ENCODE measurements around the gene DZIP1. TPM values are rescaled to one million over a fixed set of nuclear protein-coding genes. Genes with fewer than 3 reads are reported as not detected.
"Not testable (repeated sequence)": the region's sequence is repeated elsewhere in the genome, so short reads cannot be mapped to it uniquely, and the experiment has no call there.

Gene DZIP1
- total RNA-seq, result not detected in 2 replicates
- total RNA-seq (2013), result 0.58 TPM
- not detected in 2 replicates for polyA plus RNA-seq
- polyA minus RNA-seq, result not detected in 2 replicates

GRCh38 chr13:95644601-95645052 lies at the start of gene DZIP1:
Gene DZIP1 (minus strand): TSS chr13:95644706. CDS start chr13:95642029, 2,677 bp downstream.
- TF ChIP-seq EZH2 (IDR thresholded peaks at IDR 0.05; ENCODE audit: borderline replicate concordance, insufficient read depth, low read depth, low read length, poor library complexity, severe bottlenecking) (no peak), CTCF (IDR thresholded peaks at IDR 0.05) (no peak)
- Histone ChIP-seq H3K9me3 (ENCODE audit: control extremely low read depth in 1 of 3, control insufficient read depth in 2 of 3, insufficient read depth in 1 of 3, low read length in 2 of 3) (peaks cover 0 to 10% (median 0%) of the 10 kb centered on the region in 3 donors), H3K4me1 (ENCODE audit: control insufficient read depth in 2 of 2, insufficient read depth in 2 of 2, low read length in 2 of 2) (peaks cover 8 to 13% of the 10 kb centered on the region in 2 donors), H3K79me2 (ENCODE audit: control insufficient read depth, insufficient read depth, low read length) (no peaks in the 10 kb centered on the region), H3K4me2 (replicated peaks; ENCODE audit: low read depth, low read length, poor library complexity, severe bottlenecking) (peak within 1 kb of the TSS; percentile 55), H2AFZ (ENCODE audit: insufficient read depth, low read depth, low read length, poor library complexity, severe bottlenecking) (no peak within 1 kb of the TSS), H4K20me1 (ENCODE audit: control insufficient read depth, insufficient read depth, low read length, poor library complexity, severe bottlenecking) (no peaks in the 10 kb centered on the region), H3K27me3 (replicated peaks in 1 of 4; ENCODE audit: control extremely low read depth in 1 of 4, control insufficient read depth in 3 of 4, insufficient read depth in 4 of 4, low read length in 3 of 4) (peaks cover 0 to 22% (median 13%) of the 10 kb centered on the region in 4 experiments), H3K27ac (ENCODE audit: low read length in 2 of 2) (no peak within 1 kb of the TSS), H3K9ac (ENCODE audit: low read length) (no peak within 1 kb of the TSS), H3K4me3 (ENCODE audit: control extremely low read depth in 1 of 5, extremely low read depth in 1 of 5, insufficient read depth in 1 of 5, low read depth in 2 of 5, low read length in 4 of 5) (peak within 1 kb of the TSS in 1 of 5 experiments; percentile 19), H3K36me3 (replicated peaks in 1 of 2; ENCODE audit: control extremely low read depth in 1 of 2, control insufficient read depth in 1 of 2, extremely low read depth in 1 of 2, insufficient read depth in 2 of 2, low read length in 1 of 2) (no peaks in the 10 kb centered on the region)
- DNase-seq, result no peak
- 7% methylated on average over 24 of the region's 30 CpGs for WGBS (ENCODE audit: insufficient coverage)
- Mint-ChIP-seq H3K27ac (peak within 1 kb of the TSS; percentile 46), H3K27me3 (peaks cover 46% of the 10 kb centered on the region), H3K9me3 (ENCODE audit: insufficient read depth) (no peaks in the 10 kb centered on the region), H3K4me1 (peaks cover 14% of the 10 kb centered on the region), H3K4me3 (peak within 1 kb of the TSS; percentile 76)
- intact Hi-C loops (cut with micrococcal nuclease), result no loop called here
- no peak for ATAC-seq (ENCODE audit: low read depth)
- POLR2A ChIA-PET, result no interaction called here
- CTCF ChIA-PET, result no interaction called here

GRCh38 chr13:95690986-95691385 lies 46.5 kb upstream of the DZIP1 start:
- DNase-seq; CTCF ChIA-PET; POLR2A ChIA-PET; intact Hi-C loops (cut with micrococcal nuclease); H3K9me3 ChIP-seq (ENCODE audit: control extremely low read depth in 1 of 3, control insufficient read depth in 2 of 3, insufficient read depth in 1 of 3, low read length in 2 of 3); ATAC-seq (ENCODE audit: low read depth); H2AFZ ChIP-seq (ENCODE audit: insufficient read depth, low read depth, low read length, poor library complexity, severe bottlenecking); H3K9ac ChIP-seq (ENCODE audit: low read length); H3K9me3 Mint-ChIP-seq (ENCODE audit: insufficient read depth); H3K4me2 ChIP-seq (replicated peaks; ENCODE audit: low read depth, low read length, poor library complexity, severe bottlenecking); H3K4me3 ChIP-seq (ENCODE audit: control extremely low read depth in 1 of 5, extremely low read depth in 1 of 5, insufficient read depth in 1 of 5, low read depth in 2 of 5, low read length in 4 of 5); H3K27me3 Mint-ChIP-seq; H3K36me3 ChIP-seq (replicated peaks in 1 of 2; ENCODE audit: control extremely low read depth in 1 of 2, control insufficient read depth in 1 of 2, extremely low read depth in 1 of 2, insufficient read depth in 2 of 2, low read length in 1 of 2); H3K4me3 Mint-ChIP-seq; H3K27me3 ChIP-seq (replicated peaks in 1 of 4; ENCODE audit: control extremely low read depth in 1 of 4, control insufficient read depth in 3 of 4, insufficient read depth in 4 of 4, low read length in 3 of 4); H3K27ac ChIP-seq (ENCODE audit: low read length in 2 of 2); H3K27ac Mint-ChIP-seq; H3K4me1 ChIP-seq (ENCODE audit: control insufficient read depth in 2 of 2, insufficient read depth in 2 of 2, low read length in 2 of 2): not testable (repeated sequence)
- Histone ChIP-seq H4K20me1 (ENCODE audit: control insufficient read depth, insufficient read depth, low read length, poor library complexity, severe bottlenecking) (peaks cover 35% of the 10 kb centered on the region), H3K79me2 (ENCODE audit: control insufficient read depth, insufficient read depth, low read length) (peaks cover 39% of the 10 kb centered on the region)
- peaks cover 32% of the 10 kb centered on the region for H3K4me1 Mint-ChIP-seq
- 98% methylated on average over 14 of the region's 28 CpGs for WGBS (ENCODE audit: insufficient coverage)
